Measurements from ENCODE around the gene FIGN.

DNA sequence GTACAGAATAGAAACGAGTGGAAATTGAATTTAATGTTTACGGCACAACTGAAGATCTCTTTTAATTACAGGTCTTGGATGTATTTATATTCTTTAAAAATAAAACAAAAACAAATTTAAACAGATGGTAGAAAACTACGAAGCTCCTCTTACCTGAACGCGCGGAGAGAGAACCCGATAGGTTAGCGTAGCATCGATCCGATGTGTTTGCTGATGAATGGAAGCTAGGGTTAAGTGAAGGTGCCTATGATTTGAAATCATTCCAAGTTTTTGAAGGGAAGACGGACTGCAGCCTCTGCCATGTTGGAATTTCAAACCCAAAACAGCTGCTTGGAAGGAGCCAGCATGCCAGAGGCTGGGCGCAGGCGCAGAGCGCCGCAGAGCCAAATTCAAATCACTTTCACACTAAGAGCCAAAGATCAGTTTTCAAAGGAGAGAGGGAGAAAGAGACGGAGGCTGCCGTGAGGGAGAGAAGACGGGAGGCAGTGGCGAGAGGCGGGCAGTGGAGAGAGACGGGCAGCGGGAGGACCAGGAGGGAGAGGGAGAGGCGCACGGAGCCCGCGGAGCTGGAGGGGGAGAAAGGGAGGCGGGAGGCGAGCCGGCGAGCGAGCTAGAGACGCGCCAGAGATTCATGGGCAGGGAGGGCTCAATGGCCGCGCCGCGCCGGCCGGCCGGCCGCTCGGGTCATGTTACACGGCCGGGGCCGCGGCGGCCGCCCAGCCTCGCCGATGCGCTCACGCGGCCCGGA lies at the start of gene FIGN:
- TF ChIP-seq, protein P1, sequence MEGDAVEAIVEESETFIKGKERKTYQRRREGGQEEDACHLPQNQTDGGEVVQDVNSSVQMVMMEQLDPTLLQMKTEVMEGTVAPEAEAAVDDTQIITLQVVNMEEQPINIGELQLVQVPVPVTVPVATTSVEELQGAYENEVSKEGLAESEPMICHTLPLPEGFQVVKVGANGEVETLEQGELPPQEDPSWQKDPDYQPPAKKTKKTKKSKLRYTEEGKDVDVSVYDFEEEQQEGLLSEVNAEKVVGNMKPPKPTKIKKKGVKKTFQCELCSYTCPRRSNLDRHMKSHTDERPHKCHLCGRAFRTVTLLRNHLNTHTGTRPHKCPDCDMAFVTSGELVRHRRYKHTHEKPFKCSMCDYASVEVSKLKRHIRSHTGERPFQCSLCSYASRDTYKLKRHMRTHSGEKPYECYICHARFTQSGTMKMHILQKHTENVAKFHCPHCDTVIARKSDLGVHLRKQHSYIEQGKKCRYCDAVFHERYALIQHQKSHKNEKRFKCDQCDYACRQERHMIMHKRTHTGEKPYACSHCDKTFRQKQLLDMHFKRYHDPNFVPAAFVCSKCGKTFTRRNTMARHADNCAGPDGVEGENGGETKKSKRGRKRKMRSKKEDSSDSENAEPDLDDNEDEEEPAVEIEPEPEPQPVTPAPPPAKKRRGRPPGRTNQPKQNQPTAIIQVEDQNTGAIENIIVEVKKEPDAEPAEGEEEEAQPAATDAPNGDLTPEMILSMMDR (IDR thresholded peaks at IDR 0.05), result no peak
- peak in 1 of 2 donors; percentile 55 for TF ChIP-seq POLR2A (IDR thresholded peaks at IDR 0.05)

All from heart left ventricle (tissue), 13 donors.